Endothelial cell of umbilical vein (primary cell): ENCODE results near the gene SLC50A1. TPM values are rescaled to one million over a fixed set of nuclear protein-coding genes. Genes with fewer than 3 reads are reported as not detected.
A peak's percentile ranks its signal among the peaks of the same experiment; 100 is the strongest.

ENCODE experiments used
- BruUV-seq: library from RNA; stranded (reverse); fragments of 400-500 nt; replicated peaks from 2 replicates; lab custom pipeline; 2021; lab: Mats Ljungman, UMichigan
- CTCF ChIA-PET: fragments of 300-600, 350-600 bp; sonication (Branson Sonifier 250); formaldehyde crosslinking; loops from one replicate; lab custom pipeline; 2021; ENCODE audit warnings: antibody characterized with exemption, inconsistent platforms; lab: Charles Lee
- POLR2A ChIA-PET: fragments of 300-600, 350-600 bp; sonication (Branson Sonifier 250); formaldehyde crosslinking; loops from one replicate; lab custom pipeline; 2021; ENCODE audit warnings: antibody characterized with exemption, inconsistent platforms; lab: Charles Lee
- DNase-seq: peaks from one replicate; pipeline ENCODE4 v3.0.0-alpha.2; 2011; ENCODE audit warnings: low read depth, low spot score
- FAIRE-seq: peaks from 2 replicates; lab custom pipeline; 2011; peaks lifted over from hg19 to GRCh38; lab: Jason Lieb, UNC
- H2AFZ ChIP-seq: 2 replicates; pipeline ENCODE4 v1.6.0; 2012; ENCODE audit warnings: low read depth, low read length, control low read depth, inconsistent platforms
- H3K27ac ChIP-seq: 2 replicates; pipeline ENCODE4 v1.5.1; 2011; ENCODE audit warnings: low read depth, mild to moderate bottlenecking, control low read depth, low read length, moderate library complexity; ENCODE audit not compliant: insufficient read depth
- H3K27me3 ChIP-seq, 2 experiments: 2 replicates each; pipeline versions ENCODE4 v1.6.0 to v1.6.1; 2011; ENCODE audit warnings: low read length in 2 of 2, mixed read lengths in 1 of 2; ENCODE audit not compliant: control insufficient read depth in 2 of 2, insufficient read depth in 2 of 2
- H3K36me3 ChIP-seq, 2 experiments: 2 replicates in 1 of 2; 3 replicates in 1 of 2; pipeline ENCODE4 v1.5.1; 2011; ENCODE audit warnings: low read length in 2 of 2, mild to moderate bottlenecking in 1 of 2, moderate library complexity in 1 of 2; ENCODE audit not compliant: control insufficient read depth in 2 of 2, insufficient read depth in 2 of 2; ENCODE audit errors: extremely low read depth in 1 of 2
- H3K4me1 ChIP-seq: 3 replicates; pipeline ENCODE4 v1.5.1; 2011; ENCODE audit warnings: mild to moderate bottlenecking, low read length; ENCODE audit not compliant: control insufficient read depth, insufficient read depth; ENCODE audit errors: extremely low read depth
- H3K4me2 ChIP-seq: 2 replicates; pipeline ENCODE4 v1.6.1; 2011; ENCODE audit warnings: low read length, control low read depth, mixed read lengths; ENCODE audit not compliant: insufficient read depth
- H3K4me3 ChIP-seq, 3 experiments: fragments of 200-600 bp in 1 of 3; sonication (generic), shearing (Covaris generic) in 1 of 3; replicated peaks in 1 of 3; 2 replicates each; pipeline ENCODE4 v1.5.1; 2011 to 2016; ENCODE audit warnings: control low read depth in 3 of 3, low read length in 3 of 3, mild to moderate bottlenecking in 2 of 3, inconsistent platforms in 1 of 3, low read depth in 1 of 3, moderate library complexity in 1 of 3; ENCODE audit not compliant: insufficient read depth in 1 of 3
- H3K79me2 ChIP-seq: 2 replicates; pipeline ENCODE4 v1.6.0; 2012; ENCODE audit warnings: low read length, inconsistent platforms; ENCODE audit not compliant: control insufficient read depth, insufficient read depth
- H3K9ac ChIP-seq: replicated peaks from 2 replicates; pipeline ENCODE3; 2011; ENCODE audit warnings: low read length, control low read depth; ENCODE audit not compliant: insufficient read depth; ENCODE audit errors: extremely low read depth
- H3K9me1 ChIP-seq: replicated peaks from 3 replicates; pipeline ENCODE4 v1.6.0; 2011; ENCODE audit warnings: mild to moderate bottlenecking, low read length; ENCODE audit not compliant: control insufficient read depth, insufficient read depth; ENCODE audit errors: extremely low read depth
- H3K9me3 ChIP-seq: replicated peaks from 2 replicates; pipeline ENCODE4 v1.5.1; 2012; ENCODE audit warnings: low read length, inconsistent platforms; ENCODE audit not compliant: control insufficient read depth, insufficient read depth
- H4K20me1 ChIP-seq: replicated peaks from 2 replicates; pipeline ENCODE3; 2011; ENCODE audit warnings: mild to moderate bottlenecking, low read length; ENCODE audit not compliant: control insufficient read depth, insufficient read depth; ENCODE audit errors: extremely low read depth
- FOS ChIP-seq: IDR thresholded peaks from 2 replicates; pipeline ENCODE4 v1.6.1; 2011; ENCODE audit warnings: mild to moderate bottlenecking, low read length, moderate library complexity, borderline replicate concordance; ENCODE audit not compliant: insufficient read depth
- dilution Hi-C: fragments of 300-500 bp; cut with MboI; formaldehyde crosslinking; loops from one replicate; pipeline ENCODE4 v1.15.0; 2019; ENCODE audit warnings: low sequenced_read_pairs; ENCODE audit not compliant: extremely low pct_ligation_motif_present
- intact Hi-C: fragments of 100-400 bp; cut with micrococcal nuclease; formaldehyde crosslinking; loops from one replicate; pipeline ENCODE4 v1.10.0; 2022
- polyA plus RNA-seq, 4 experiments: library from polyadenylated mRNA; depleted of rRNA in 3 of 4; stranded (reverse) in 3 of 4; unstranded in 1 of 4; fragments of >200 nt; gene quantifications; 2 replicates each; pipeline versions ENCODE4 v1.2.1 to v1.2.3, GENCODE V29; 2011 to 2012; ENCODE audit warnings: missing spikeins in 1 of 4
- total RNA-seq: library from RNA; stranded (reverse); gene quantifications from 2 replicates; pipeline ENCODE4 v1.2.3, GENCODE V29; 2021
- TF ChIP-seq, protein P1 (sequence below): IDR thresholded peaks from 2 replicates; pipeline ENCODE4 v1.6.1; 2011; ENCODE audit not compliant: insufficient read depth, insufficient read length
- TF ChIP-seq, protein P2 (sequence below), 2 donors: IDR thresholded peaks; 1 replicate in 1 of 2; 2 replicates in 1 of 2; pipeline ENCODE4 v1.5.1; 2011; ENCODE audit warnings: low read length in 2 of 2, mild to moderate bottlenecking in 2 of 2, moderate library complexity in 2 of 2, control low read depth in 1 of 2, inconsistent platforms in 1 of 2, low read depth in 1 of 2; ENCODE audit not compliant: insufficient read depth in 1 of 2; ENCODE audit errors: extremely low read depth in 1 of 2

The SLC50A1 gene
- total and polyA plus RNA-seq, 2 donors (not counting 3 experiments of a cell fraction or from before 2014, with no cell fraction given): 29.5 to 66.1 TPM

DNA sequence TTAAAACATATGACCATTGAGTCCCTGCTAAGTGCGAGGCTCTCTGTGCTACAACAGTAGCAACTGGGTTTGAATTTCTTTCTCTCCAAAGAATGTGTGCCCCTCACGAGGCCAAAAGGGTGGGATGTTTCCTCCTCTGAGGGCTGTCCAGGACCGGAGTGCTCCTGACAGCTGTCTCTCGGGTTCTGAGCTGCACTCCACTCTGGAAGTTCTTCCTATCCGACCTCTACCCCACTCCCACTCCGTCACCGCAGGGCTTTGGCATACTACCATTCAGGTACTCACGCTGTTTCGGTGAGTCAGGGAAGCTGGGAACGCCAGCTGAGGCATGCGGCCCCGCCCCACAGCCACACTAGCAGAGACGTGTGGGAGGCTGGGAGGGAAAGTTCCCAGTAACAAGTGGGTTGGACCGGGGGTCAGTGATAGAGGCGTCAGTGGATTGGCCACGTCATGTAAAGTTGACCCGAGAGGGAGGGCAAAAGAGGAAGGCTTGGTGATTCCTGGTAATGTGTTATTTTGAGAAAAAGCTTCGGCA, 705 bp upstream of the SLC50A1 start:
- no peaks in the 10 kb centered on the region for H3K27me3 ChIP-seq

More for the DNA sequence above, 705 bp upstream of the SLC50A1 start:
- peak overlapping the region; percentile 91 for H3K9ac ChIP-seq
- H3K4me3 ChIP-seq: peak overlapping the region; percentile 17 to 62 (median 27)
- peaks cover 52% of the 10 kb centered on the region for H3K4me1 ChIP-seq
- TF ChIP-seq, protein P1, sequence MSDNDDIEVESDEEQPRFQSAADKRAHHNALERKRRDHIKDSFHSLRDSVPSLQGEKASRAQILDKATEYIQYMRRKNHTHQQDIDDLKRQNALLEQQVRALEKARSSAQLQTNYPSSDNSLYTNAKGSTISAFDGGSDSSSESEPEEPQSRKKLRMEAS: peak; percentile 58
- peak; percentile 30 for TF ChIP-seq FOS
- TF ChIP-seq, protein P2, sequence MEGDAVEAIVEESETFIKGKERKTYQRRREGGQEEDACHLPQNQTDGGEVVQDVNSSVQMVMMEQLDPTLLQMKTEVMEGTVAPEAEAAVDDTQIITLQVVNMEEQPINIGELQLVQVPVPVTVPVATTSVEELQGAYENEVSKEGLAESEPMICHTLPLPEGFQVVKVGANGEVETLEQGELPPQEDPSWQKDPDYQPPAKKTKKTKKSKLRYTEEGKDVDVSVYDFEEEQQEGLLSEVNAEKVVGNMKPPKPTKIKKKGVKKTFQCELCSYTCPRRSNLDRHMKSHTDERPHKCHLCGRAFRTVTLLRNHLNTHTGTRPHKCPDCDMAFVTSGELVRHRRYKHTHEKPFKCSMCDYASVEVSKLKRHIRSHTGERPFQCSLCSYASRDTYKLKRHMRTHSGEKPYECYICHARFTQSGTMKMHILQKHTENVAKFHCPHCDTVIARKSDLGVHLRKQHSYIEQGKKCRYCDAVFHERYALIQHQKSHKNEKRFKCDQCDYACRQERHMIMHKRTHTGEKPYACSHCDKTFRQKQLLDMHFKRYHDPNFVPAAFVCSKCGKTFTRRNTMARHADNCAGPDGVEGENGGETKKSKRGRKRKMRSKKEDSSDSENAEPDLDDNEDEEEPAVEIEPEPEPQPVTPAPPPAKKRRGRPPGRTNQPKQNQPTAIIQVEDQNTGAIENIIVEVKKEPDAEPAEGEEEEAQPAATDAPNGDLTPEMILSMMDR (IDR thresholded peaks at IDR 0.05; ENCODE audit: extremely low read depth in 1 of 2, insufficient read depth in 1 of 2, low read depth in 1 of 2, low read length in 2 of 2): no peak
- no peaks in the 10 kb centered on the region for H3K9me3 ChIP-seq
- FAIRE-seq (peak; percentile 96), DNase-seq (peak; percentile 96)
- peak overlapping the region; percentile 82 for H3K4me2 ChIP-seq
- BruUV-seq: TSS peak; percentile 66
- peak overlapping the region; percentile 98 for H3K27ac ChIP-seq
- H2AFZ ChIP-seq: no peak overlapping the region
- dilution Hi-C loops (no loop called here), intact Hi-C loops (loop anchor here (1.0 kb wide), 3 partner anchors 8 to 41 kb away; partner anchors contain the start of gene EFNA1)
- ChIA-PET CTCF (interaction anchor here (0.9 to 15.5 kb wide), 9 partner anchors 11 to 59 kb away, joined by 3 to 204 read pairs (median 5); partner anchors contain the start of gene KRTCAP2), POLR2A (interaction anchor here (1.3 to 1.5 kb wide), 2 partner anchors 32 to 38 kb away, joined by 3 to 4 read pairs; partner anchors contain the start of gene KRTCAP2)
- peaks cover 41% of the 10 kb centered on the region for H3K79me2 ChIP-seq
- no peaks in the 10 kb centered on the region for H3K9me1 ChIP-seq
- no peaks in the 10 kb centered on the region for H4K20me1 ChIP-seq
- H3K36me3 ChIP-seq: peaks cover 22 to 33% of the 10 kb centered on the region in 2 experiments
